ENCODE results near the gene TRMT44. TPM values are rescaled to one million over a fixed set of nuclear protein-coding genes. Genes with fewer than 3 reads are reported as not detected.

The TRMT44 gene
- total and polyA plus RNA-seq, 2 of the 13 experiments (the other 11 are each of a cell fraction or from before 2014, with no cell fraction given), result 5.8 to 8.6 TPM

DNA sequence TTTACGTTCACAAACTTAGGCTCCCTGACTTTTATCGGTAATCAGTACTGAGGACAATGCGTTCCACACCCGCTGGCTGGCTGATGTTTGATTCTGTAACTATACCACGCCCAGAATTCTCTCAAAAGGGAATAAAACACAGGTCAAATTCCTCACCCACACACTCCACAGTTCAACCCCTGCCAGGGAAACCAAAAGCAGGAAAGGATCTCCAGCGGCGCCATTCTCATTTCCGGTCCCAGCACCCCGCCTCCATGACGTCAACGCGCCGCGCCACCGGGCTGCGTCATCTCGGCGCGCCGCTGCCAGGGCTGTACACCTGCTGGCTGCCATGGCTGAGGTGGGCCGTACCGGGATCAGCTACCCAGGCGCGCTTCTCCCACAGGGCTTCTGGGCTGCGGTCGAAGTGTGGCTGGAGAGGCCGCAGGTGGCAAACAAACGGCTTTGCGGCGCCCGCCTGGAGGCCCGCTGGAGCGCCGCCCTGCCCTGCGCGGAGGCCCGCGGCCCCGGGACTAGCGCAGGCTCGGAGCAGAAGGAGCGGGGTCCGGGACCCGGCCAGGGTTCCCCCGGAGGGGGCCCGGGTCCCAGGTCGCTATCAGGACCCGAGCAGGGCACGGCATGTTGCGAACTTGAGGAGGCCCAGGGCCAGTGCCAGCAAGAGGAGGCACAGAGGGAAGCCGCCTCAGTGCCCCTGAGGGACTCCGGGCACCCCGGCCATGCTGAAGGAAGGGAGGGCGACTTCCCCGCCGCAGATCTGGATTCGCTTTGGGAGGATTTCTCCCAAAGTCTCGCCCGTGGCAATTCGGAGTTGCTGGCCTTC is at the start of gene TRMT44, which contains the start of gene ACOX3 (continued):
- no peak; the same call in 1 of the 2 replicates for TF ChIP-seq ZNF646 (CRISPR knock-in tag; IDR thresholded peaks at IDR 0.05)
- no peak for TF ChIP-seq ZNF607 (CRISPR knock-in tag; IDR thresholded peaks at IDR 0.05; ENCODE audit: borderline replicate concordance)
- TF ChIP-seq RBM22 (optimal IDR thresholded peaks at IDR 0.05; ENCODE audit: low read length), result no peak
- no peak for TF ChIP-seq HNRNPK (IDR thresholded peaks at IDR 0.05; ENCODE audit: low read depth, low read length, poor library complexity, severe bottlenecking)
- no peak for TF ChIP-seq ZNF253 (CRISPR knock-in tag; IDR thresholded peaks at IDR 0.05; ENCODE audit: borderline replicate concordance)
- TF ChIP-seq, protein P1, sequence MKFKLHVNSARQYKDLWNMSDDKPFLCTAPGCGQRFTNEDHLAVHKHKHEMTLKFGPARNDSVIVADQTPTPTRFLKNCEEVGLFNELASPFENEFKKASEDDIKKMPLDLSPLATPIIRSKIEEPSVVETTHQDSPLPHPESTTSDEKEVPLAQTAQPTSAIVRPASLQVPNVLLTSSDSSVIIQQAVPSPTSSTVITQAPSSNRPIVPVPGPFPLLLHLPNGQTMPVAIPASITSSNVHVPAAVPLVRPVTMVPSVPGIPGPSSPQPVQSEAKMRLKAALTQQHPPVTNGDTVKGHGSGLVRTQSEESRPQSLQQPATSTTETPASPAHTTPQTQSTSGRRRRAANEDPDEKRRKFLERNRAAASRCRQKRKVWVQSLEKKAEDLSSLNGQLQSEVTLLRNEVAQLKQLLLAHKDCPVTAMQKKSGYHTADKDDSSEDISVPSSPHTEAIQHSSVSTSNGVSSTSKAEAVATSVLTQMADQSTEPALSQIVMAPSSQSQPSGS (CRISPR knock-in tag; IDR thresholded peaks at IDR 0.05), result peak; percentile 94
- TF ChIP-seq ELF1 (CRISPR knock-in tag; IDR thresholded peaks at IDR 0.05), result peak; percentile 95
- TF ChIP-seq ZNF574 (CRISPR knock-in tag; IDR thresholded peaks at IDR 0.05), result peak; percentile 90
- peak; percentile 52; the same call in 1 of the 2 replicates for TF ChIP-seq RXRA (CRISPR knock-in tag; IDR thresholded peaks at IDR 0.05)
- TF ChIP-seq PPARG (CRISPR knock-in tag; conservative IDR thresholded peaks at IDR 0.05), result peak; percentile 25; the same call in 1 of the 2 replicates
- peak; percentile 71; the same call in 1 of the 2 replicates for TF ChIP-seq TFAP4 (IDR thresholded peaks at IDR 0.05; ENCODE audit: borderline replicate concordance, low read depth)
- TF ChIP-seq EZH2 (conservative IDR thresholded peaks at IDR 0.05; ENCODE audit: low read depth, low read length), result no peak
